PC-3 (cell line): ENCODE results near the gene BAMBI.

Experiments used
- EZH2 ChIP-seq: fragments of 300-600 bp; sonication (generic); IDR thresholded peaks from one replicate; pipeline ENCODE4 v1.6.1; 2017; ENCODE audit warnings: antibody characterized with exemption, mild to moderate bottlenecking, low read length; ENCODE audit not compliant: unreplicated experiment
- EZH2phosphoT487 ChIP-seq: fragments of 300-600 bp; sonication (generic); IDR thresholded peaks from 2 replicates; pipeline ENCODE4 v1.6.1; 2018; ENCODE audit warnings: mild to moderate bottlenecking, antibody characterized with exemption, low read length, borderline replicate concordance
- TF ChIP-seq, protein P1 (sequence below): fragments of 300-600 bp; sonication (generic); conservative IDR thresholded peaks from 2 replicates; pipeline ENCODE4 v1.5.1; 2017; ENCODE audit warnings: antibody characterized with exemption, low read depth, mild to moderate bottlenecking, low read length

DNA sequence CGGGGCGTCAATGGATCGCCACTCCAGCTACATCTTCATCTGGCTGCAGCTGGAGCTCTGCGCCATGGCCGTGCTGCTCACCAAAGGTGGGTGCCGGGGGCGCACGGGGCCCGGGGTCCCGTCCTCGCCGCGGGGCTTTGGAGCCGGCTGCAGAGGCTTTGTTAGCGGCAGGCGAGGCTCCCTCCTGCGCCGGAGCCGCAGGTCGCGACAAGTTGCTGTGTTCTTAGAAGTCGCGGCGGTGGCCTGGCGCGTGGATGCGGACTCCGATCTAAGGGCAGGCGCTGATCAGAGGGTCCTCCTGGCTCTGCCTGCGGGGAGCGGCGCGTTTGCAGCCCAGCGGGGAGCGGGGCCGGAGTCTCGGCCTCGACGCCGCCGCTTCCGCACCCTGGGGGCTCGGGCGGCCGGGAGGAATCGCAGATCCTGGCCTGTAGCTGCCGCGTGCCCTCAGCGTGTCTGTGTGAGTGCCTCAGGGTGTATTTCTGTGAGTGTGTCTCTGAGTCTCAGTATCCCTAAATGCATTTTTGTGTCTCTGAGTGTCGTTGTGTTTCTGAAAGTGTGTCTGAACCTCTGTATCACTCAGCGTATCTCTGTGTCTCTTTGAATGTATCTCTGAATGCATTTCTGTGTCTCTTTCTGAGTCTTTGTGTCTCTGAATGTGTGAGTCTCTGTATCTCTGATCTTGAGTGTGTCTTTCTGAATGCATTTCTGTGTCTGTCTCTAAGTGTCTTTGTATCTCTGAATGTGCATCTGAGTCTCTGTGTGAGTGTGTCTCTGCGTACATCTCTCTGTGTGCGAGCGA is 766 bp downstream of the BAMBI start:
- TF ChIP-seq, protein P1, sequence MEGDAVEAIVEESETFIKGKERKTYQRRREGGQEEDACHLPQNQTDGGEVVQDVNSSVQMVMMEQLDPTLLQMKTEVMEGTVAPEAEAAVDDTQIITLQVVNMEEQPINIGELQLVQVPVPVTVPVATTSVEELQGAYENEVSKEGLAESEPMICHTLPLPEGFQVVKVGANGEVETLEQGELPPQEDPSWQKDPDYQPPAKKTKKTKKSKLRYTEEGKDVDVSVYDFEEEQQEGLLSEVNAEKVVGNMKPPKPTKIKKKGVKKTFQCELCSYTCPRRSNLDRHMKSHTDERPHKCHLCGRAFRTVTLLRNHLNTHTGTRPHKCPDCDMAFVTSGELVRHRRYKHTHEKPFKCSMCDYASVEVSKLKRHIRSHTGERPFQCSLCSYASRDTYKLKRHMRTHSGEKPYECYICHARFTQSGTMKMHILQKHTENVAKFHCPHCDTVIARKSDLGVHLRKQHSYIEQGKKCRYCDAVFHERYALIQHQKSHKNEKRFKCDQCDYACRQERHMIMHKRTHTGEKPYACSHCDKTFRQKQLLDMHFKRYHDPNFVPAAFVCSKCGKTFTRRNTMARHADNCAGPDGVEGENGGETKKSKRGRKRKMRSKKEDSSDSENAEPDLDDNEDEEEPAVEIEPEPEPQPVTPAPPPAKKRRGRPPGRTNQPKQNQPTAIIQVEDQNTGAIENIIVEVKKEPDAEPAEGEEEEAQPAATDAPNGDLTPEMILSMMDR: no peak
- TF ChIP-seq EZH2: no peak
- TF ChIP-seq EZH2phosphoT487: no peak
